Measurements from ENCODE around the gene GRK2. TPM values are rescaled to one million over a fixed set of nuclear protein-coding genes. Genes with fewer than 3 reads are reported as not detected.
"Not testable (repeated sequence)": the region's sequence is repeated elsewhere in the genome, so short reads cannot be mapped to it uniquely, and the experiment has no call there.

GRK2 gene
- total RNA-seq, 1 donor = 185 TPM

DNA sequence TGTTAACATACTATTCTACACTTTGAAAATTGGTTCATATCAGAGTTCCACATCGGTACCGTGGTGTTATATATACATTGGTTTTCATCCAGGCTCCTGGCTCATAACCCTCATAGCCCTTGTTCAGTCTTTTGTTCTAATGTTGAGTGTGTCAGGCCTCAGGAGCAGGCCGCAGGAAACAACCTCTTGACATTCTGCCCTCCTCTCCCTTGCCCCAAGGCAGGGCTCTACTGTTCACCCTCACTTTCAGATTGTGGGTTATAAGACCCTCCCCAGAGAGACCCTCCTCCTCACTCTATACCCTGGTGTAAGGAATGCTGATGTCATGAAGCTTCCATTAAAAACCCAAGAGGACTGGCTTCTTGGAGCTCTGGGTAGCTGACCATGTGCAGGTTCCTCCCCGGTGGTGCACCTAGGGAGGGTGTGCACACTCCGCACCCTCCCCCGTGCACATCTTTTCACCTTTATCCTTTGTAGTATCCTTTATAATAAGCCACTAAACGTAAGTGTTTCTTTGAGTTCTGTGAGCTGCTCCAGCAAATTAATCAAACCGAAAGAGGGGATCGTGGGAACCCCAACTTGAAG, 49.1 kb downstream of the GRK2 start:
- Histone ChIP-seq H3K9me3 (ENCODE audit: low read depth, low read length) (no peaks in the 10 kb centered on the region), H3K4me1 (ENCODE audit: insufficient read depth, low read length) (peaks cover 45% of the 10 kb centered on the region), H3K4me3 (ENCODE audit: low read length) (no peak overlapping the region), H3K27me3 (ENCODE audit: insufficient read depth, low read length) (no peaks in the 10 kb centered on the region)

DNA sequence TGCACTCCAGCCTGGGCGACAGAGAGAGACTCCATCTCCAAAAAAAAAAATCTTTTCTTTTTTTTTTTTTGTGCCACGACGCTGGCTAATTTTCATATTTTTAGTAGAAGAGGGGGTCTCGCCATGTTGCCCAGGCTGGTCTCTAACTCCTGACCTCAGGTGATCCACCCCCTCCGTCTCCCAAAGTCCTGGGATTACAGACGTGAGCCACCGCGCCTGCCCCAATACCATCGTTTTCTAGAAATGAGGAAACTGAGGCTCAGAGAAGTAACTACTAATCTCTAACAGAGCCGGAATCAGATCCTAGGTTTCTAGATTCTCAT, 50.6 kb downstream of the GRK2 start:
- H3K27me3 ChIP-seq (ENCODE audit: insufficient read depth, low read length) = no peaks in the 10 kb centered on the region

DNA sequence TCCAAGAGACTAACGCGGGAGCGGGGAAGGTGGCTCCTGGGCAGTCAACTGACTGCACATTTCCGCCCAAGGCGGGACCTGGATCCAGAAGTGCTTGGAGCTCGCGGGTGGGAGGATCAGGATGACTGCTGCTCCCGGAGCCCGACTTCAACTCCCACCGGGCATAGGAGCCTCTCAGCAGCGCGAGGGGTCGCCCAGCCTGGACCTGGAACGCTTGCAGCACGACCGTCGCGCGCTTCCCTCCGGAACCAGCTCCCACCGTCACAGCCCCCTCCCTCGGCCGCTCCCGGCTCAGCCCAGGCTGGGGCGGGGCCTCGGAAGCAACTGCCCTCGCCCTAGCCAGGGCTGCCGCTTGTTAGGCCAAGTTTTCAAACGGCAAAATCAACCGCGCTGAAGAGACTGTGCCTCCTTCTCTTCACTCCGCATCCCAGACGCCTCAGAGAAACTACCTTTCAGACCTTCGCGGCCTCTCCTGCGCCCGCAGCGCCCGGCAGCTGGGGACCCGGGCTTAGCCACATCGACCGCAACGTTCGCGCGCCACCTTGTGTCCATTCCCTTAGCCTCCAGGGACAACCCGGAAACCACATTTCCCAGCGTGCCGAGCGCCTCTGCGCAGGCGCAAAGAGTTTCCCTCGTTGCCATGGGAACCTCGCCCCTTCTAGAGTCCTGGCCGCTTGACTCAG, 51.1 kb downstream of the GRK2 start:
- no peaks in the 10 kb centered on the region for H3K9me3 ChIP-seq (ENCODE audit: low read depth, low read length)
- peak overlapping the region; percentile 64 for H3K4me3 ChIP-seq (ENCODE audit: low read length)

More for the DNA sequence above, 50.6 kb downstream of the GRK2 start:
- Histone ChIP-seq H3K9me3 (ENCODE audit: low read depth, low read length) (no peaks in the 10 kb centered on the region), H3K4me3 (ENCODE audit: low read length) (peak overlapping the region; percentile 64), H3K4me1 (ENCODE audit: insufficient read depth, low read length) (peaks cover 38% of the 10 kb centered on the region)

DNA sequence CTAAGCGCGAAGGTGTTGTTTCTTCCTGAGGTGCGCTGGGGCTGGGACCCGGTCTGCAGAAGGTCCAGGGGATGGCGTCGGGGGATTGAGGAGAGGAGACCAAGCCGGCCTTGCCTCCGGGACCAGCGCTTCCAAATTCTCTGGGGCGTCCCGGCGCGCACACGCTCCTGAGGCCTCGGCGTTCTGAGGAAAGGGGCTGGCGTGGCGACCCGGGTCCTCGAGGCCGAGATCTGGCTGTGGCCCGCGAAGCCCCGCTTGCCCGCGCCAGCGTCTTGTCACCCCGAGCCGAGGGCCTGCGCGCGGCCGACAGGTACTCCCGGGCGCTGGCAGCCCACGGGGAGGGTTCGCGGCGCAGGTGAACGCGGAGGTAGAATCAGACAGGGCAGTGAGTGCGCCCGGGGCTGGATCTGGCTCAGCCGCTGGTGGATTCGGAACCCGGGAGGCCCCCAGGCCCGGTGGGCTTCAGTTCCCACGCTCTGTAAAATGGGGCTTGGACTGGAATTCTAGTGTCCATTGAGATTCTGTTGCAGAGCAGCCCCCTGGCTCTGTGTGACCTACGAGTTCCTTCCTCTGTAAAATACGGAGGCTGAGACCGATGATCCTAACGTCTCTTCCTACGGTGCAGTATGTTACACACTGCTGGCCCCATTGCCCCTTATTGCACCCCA, 51.7 kb downstream of the GRK2 start:
- peak overlapping the region; percentile 64 for H3K4me3 ChIP-seq (ENCODE audit: low read length)
- no peaks in the 10 kb centered on the region for H3K9me3 ChIP-seq (ENCODE audit: low read depth, low read length)
- H3K4me1 ChIP-seq (ENCODE audit: insufficient read depth, low read length) = peaks cover 26% of the 10 kb centered on the region
- H3K27me3 ChIP-seq (ENCODE audit: insufficient read depth, low read length) = no peaks in the 10 kb centered on the region

More for the DNA sequence above, 51.1 kb downstream of the GRK2 start:
- Histone ChIP-seq H3K27me3 (ENCODE audit: insufficient read depth, low read length) (no peaks in the 10 kb centered on the region), H3K4me1 (ENCODE audit: insufficient read depth, low read length) (peaks cover 33% of the 10 kb centered on the region)

DNA sequence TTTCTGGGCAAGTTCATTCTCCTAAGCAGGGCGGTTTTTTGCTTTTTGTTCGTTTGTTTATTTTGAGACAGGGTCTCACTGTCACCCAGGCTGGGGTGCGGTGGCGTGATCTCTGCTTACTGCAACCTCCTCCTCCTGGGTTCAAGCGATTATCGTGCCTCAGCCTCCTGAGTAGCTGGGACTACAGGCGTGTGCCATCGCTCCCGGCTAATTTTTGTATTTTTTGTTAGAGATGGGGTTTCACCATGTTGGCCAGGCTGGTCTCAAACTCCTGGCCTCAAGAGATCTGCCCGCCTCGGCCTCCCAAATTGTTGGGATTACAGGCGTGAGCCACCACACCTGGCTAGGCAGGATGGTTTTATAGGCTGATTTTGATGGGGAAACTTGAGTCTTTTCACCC, 52.6 kb downstream of the GRK2 start:
- H3K9me3 ChIP-seq (ENCODE audit: low read depth, low read length); H3K27me3 ChIP-seq (ENCODE audit: insufficient read depth, low read length); H3K4me3 ChIP-seq (ENCODE audit: low read length): not testable (repeated sequence)
- H3K4me1 ChIP-seq (ENCODE audit: insufficient read depth, low read length) = peaks cover 18% of the 10 kb centered on the region

DNA sequence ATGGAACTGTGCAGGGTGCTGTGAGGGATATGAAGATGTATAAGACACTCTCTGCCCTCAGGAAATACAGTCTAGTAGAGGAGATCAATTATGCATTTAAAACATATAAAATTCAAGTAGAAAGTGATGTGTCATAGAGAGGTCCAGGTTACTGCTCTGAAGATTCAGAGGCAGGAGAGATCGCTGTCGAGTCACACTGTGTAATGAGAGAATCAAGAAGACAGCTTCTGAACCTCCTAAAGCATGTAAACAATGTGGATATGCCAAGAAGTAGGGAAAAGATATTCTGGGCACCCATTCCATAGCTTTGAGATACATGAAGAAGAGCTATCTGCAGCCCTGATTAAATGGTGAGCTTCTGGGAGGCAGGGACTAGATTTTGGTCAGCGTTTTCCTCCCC, 53.7 kb downstream of the GRK2 start:
- H3K4me3 ChIP-seq (ENCODE audit: low read length) = no peak overlapping the region
- no peaks in the 10 kb centered on the region for H3K27me3 ChIP-seq (ENCODE audit: insufficient read depth, low read length)
- H3K4me1 ChIP-seq (ENCODE audit: insufficient read depth, low read length) = peaks cover 18% of the 10 kb centered on the region
- H3K9me3 ChIP-seq (ENCODE audit: low read depth, low read length) = no peaks in the 10 kb centered on the region

DNA sequence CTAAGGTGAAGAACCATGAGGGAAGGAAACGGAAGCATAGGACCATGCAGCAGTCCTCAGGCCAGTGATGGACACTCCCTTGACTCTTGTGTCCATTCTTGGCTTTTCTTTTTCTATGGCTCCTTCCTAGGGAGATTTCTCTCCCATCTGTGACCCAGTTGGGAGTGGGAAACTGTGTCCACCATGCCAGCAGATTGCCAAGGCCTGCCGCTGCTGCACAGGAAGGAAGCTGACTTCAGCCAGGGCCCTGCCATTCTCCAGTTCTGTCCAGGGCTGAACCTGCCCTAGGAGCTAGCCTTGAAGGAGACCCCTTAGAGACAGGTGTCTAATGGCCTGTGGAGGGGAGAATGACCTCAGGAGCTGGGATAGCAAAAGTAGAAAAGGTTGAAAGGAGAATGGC, 54.4 kb downstream of the GRK2 start:
- Histone ChIP-seq H3K27me3 (ENCODE audit: insufficient read depth, low read length) (no peaks in the 10 kb centered on the region), H3K4me3 (ENCODE audit: low read length) (no peak overlapping the region), H3K4me1 (ENCODE audit: insufficient read depth, low read length) (peaks cover 18% of the 10 kb centered on the region), H3K9me3 (ENCODE audit: low read depth, low read length) (no peaks in the 10 kb centered on the region)

DNA sequence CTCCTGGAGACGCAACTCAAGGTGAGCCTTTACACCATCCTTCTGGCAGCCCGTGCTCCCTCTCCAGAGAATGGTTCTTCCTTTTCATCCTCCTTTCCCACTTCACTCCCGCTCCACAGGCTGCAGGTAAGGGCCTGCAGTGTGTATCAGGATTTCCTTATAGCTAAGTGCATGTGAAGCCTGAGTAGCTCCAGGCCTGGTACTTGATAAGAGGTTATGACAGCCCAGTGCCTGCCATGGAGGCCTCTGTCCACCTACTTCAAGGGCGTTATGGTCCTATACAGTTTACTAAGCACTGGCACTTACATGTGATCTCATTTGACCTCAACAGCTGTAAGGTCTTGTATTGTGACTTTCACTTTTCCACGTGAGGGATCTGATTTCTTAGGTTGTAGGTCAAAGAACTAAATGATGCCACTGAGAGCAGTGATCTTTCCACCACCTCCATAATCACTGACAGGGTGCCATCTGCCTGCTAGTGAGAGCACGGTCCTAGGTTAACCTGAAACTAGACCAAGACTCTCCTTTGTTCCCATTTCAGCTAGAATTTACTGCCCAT, 55.1 kb downstream of the GRK2 start:
- H3K4me3 ChIP-seq (ENCODE audit: low read length) = no peak overlapping the region
- no peaks in the 10 kb centered on the region for H3K9me3 ChIP-seq (ENCODE audit: low read depth, low read length)
- H3K4me1 ChIP-seq (ENCODE audit: insufficient read depth, low read length) = peaks cover 18% of the 10 kb centered on the region
- H3K27me3 ChIP-seq (ENCODE audit: insufficient read depth, low read length) = no peaks in the 10 kb centered on the region

DNA sequence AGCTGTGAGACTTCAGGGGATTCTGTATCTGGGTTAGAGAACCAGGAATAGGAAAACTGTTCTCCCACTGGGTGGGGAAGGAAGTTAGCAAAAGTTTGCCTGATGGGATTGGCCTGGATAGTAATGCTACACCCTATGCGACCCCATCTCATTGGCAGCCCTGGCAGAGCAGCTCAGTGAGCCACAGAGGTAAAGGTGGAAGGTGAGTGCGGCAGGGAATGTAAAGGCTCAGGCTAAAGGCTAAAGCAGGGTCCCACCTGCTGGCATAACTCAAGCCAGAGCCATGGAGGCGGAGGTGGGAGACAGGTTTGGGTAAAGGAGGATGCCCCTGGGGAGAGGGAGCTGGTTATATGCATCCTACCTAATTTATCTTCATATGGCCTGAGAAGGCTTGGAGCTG, 55.8 kb downstream of the GRK2 start:
- Histone ChIP-seq H3K4me1 (ENCODE audit: insufficient read depth, low read length) (peaks cover 12% of the 10 kb centered on the region), H3K27me3 (ENCODE audit: insufficient read depth, low read length) (no peaks in the 10 kb centered on the region), H3K9me3 (ENCODE audit: low read depth, low read length) (no peaks in the 10 kb centered on the region), H3K4me3 (ENCODE audit: low read length) (no peak overlapping the region)

DNA sequence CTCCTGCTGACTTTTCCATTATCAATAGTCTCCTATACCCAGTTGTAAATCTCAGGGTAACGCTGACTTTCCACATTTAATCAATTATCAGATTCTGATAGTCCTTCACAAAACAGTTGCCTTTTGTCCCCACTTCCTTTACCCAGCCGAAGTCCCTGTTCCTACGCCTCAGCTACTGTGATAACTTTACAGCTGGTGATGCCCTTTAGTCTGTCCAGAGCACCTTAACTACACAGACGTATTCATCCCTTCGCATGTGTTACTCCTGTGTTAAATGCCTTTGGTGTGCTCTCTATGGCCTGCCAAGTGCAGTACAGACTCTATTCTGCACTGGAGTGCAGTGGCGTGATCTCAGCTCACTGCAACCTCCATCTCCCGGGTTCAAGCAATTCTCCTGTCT, 57.3 kb downstream of the GRK2 start:
- Histone ChIP-seq H3K4me1 (ENCODE audit: insufficient read depth, low read length) (no peaks in the 10 kb centered on the region), H3K27me3 (ENCODE audit: insufficient read depth, low read length) (no peaks in the 10 kb centered on the region), H3K4me3 (ENCODE audit: low read length) (no peak overlapping the region), H3K9me3 (ENCODE audit: low read depth, low read length) (no peaks in the 10 kb centered on the region)

DNA sequence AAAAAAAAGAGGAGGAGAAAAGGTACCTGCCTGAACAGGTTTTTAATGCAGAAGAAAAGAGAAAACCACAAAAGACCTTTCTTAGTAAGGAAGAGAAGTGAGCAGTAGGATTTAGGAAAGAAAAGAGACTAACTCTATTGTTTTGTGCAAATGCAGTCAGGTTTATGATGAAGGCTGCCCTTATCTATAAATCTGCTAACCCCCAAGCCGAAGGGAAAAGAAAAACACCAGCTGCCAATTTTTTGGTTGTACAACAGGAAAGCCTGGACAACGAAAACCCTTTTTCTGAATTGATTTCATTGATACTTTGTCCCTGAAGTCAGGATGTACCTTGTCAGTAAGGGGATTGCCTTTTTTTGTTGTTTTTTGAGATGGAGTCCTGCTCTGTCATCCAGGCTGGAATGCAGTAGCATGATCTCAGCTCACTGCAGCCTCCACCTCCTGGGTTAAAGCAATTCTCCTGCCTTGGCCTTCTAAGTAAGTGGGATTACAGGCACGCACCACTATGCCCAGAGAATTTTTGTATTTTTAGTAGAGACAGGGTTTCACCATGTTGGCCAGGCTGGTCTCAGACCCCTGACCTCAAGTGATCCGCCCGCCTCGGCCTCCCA, 65.9 kb downstream of the GRK2 start:
- H3K4me3 ChIP-seq (ENCODE audit: low read length) = no peak overlapping the region
- no peaks in the 10 kb centered on the region for H3K9me3 ChIP-seq (ENCODE audit: low read depth, low read length)
- no peaks in the 10 kb centered on the region for H3K4me1 ChIP-seq (ENCODE audit: insufficient read depth, low read length)
- H3K27me3 ChIP-seq (ENCODE audit: insufficient read depth, low read length) = no peaks in the 10 kb centered on the region

Other genes with a start within 250 kb of the GRK2 start
- gene SYT12, start 243.3 kb upstream of the GRK2 start, total RNA-seq = 0.10 TPM
- 0.21 TPM for gene RHOD, start 209.6 kb upstream of the GRK2 start, total RNA-seq
- 197 TPM for gene KDM2A, start 147.2 kb upstream of the GRK2 start, total RNA-seq
- 48.4 TPM for gene ANKRD13D, start 22.8 kb downstream of the GRK2 start, total RNA-seq
- gene SSH3, start 37.1 kb downstream of the GRK2 start, total RNA-seq = 4.6 TPM
- gene POLD4, start 87.1 kb downstream of the GRK2 start, total RNA-seq = 33.9 TPM
- gene CLCF1, start 107.1 kb downstream of the GRK2 start, total RNA-seq = 11.0 TPM
- 7.8 TPM for gene RAD9A, start 125.5 kb downstream of the GRK2 start, total RNA-seq
- gene PPP1CA, start 135.4 kb downstream of the GRK2 start, total RNA-seq = 126 TPM
- gene TBC1D10C, start 137.6 kb downstream of the GRK2 start, total RNA-seq = 51.6 TPM
- 3.3 TPM for gene CARNS1, start 149.2 kb downstream of the GRK2 start, total RNA-seq
- gene RPS6KB2, start 162.0 kb downstream of the GRK2 start, total RNA-seq = 52.1 TPM
- gene PTPRCAP, start 171.2 kb downstream of the GRK2 start, total RNA-seq = 137 TPM
- 28.1 TPM for gene CORO1B, start 177.0 kb downstream of the GRK2 start, total RNA-seq
- not detected for gene GPR152, start 186.3 kb downstream of the GRK2 start, total RNA-seq
- gene CABP4, start 188.9 kb downstream of the GRK2 start, total RNA-seq = 2.6 TPM
- gene TMEM134, start 202.8 kb downstream of the GRK2 start, total RNA-seq = 18.4 TPM
- 77.2 TPM for gene AIP, start 216.6 kb downstream of the GRK2 start, total RNA-seq
- gene PITPNM1, start 238.9 kb downstream of the GRK2 start, total RNA-seq = 62.0 TPM
- gene CDK2AP2, start 241.7 kb downstream of the GRK2 start, total RNA-seq = 9.7 TPM

All from mononuclear cell (primary cell).